Measurements from ENCODE around the gene PROZ. TPM values are rescaled to one million over a fixed set of nuclear protein-coding genes. Genes with fewer than 3 reads are reported as not detected.

PROZ gene
- total RNA-seq, 1 experiment from 2014 or later, result not detected

DNA sequence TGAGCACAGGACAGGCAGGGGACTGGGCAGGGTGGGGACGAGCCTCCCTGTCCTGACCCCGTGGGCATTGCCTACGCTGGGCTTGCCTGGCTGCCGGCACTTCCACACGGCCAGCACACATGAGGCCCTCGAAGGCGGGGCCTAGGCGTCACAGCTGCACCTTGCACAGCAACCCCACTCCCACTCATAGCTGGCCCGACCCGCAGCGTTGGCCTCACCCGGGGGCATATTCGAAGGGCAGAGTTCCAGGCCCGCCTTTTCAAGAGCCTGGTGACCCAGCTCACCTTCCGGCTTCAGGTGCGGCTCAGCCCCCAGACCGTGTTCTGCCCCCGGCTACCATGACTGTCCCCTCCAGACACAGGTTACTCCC is 16.9 kb upstream of the PROZ start:
- no peaks in the 10 kb centered on the region for H4K20me1 ChIP-seq (ENCODE audit: insufficient read depth)
- ATAC-seq (no peak), DNase-seq (ENCODE audit: low read depth, low spot score) (no peak)
- no peaks in the 10 kb centered on the region for H3K9me3 ChIP-seq (ENCODE audit: control insufficient read depth in 1 of 2, insufficient read depth in 1 of 2, low read depth in 1 of 2, low read length in 2 of 2)
- no peaks in the 10 kb centered on the region for H3K79me2 ChIP-seq (ENCODE audit: insufficient read depth, low read length)
- H3K27ac ChIP-seq (ENCODE audit: low read depth, low read length), result no peak overlapping the region
- H3K4me1 ChIP-seq (ENCODE audit: control insufficient read depth in 1 of 2, insufficient read depth in 2 of 2, low read length in 2 of 2), result no peaks in the 10 kb centered on the region
- H3K4me3 ChIP-seq (replicated peaks in 1 of 2; ENCODE audit: low read depth in 1 of 2, low read length in 2 of 2), result no peak overlapping the region
- intact Hi-C loops (cut with micrococcal nuclease), result no loop called here
- H2AFZ ChIP-seq (ENCODE audit: low read depth, low read length, poor library complexity, severe bottlenecking), result no peak overlapping the region
- no peak overlapping the region for H3K9ac ChIP-seq (ENCODE audit: low read length)
- TF ChIP-seq, protein P1, sequence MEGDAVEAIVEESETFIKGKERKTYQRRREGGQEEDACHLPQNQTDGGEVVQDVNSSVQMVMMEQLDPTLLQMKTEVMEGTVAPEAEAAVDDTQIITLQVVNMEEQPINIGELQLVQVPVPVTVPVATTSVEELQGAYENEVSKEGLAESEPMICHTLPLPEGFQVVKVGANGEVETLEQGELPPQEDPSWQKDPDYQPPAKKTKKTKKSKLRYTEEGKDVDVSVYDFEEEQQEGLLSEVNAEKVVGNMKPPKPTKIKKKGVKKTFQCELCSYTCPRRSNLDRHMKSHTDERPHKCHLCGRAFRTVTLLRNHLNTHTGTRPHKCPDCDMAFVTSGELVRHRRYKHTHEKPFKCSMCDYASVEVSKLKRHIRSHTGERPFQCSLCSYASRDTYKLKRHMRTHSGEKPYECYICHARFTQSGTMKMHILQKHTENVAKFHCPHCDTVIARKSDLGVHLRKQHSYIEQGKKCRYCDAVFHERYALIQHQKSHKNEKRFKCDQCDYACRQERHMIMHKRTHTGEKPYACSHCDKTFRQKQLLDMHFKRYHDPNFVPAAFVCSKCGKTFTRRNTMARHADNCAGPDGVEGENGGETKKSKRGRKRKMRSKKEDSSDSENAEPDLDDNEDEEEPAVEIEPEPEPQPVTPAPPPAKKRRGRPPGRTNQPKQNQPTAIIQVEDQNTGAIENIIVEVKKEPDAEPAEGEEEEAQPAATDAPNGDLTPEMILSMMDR (IDR thresholded peaks at IDR 0.05 in 2 of 3, conservative IDR thresholded peaks at IDR 0.05 in 1 of 3; ENCODE audit: borderline replicate concordance in 1 of 3, insufficient read depth in 1 of 3, low read depth in 2 of 3, low read length in 2 of 3), result no peak
- TF ChIP-seq, protein P2, sequence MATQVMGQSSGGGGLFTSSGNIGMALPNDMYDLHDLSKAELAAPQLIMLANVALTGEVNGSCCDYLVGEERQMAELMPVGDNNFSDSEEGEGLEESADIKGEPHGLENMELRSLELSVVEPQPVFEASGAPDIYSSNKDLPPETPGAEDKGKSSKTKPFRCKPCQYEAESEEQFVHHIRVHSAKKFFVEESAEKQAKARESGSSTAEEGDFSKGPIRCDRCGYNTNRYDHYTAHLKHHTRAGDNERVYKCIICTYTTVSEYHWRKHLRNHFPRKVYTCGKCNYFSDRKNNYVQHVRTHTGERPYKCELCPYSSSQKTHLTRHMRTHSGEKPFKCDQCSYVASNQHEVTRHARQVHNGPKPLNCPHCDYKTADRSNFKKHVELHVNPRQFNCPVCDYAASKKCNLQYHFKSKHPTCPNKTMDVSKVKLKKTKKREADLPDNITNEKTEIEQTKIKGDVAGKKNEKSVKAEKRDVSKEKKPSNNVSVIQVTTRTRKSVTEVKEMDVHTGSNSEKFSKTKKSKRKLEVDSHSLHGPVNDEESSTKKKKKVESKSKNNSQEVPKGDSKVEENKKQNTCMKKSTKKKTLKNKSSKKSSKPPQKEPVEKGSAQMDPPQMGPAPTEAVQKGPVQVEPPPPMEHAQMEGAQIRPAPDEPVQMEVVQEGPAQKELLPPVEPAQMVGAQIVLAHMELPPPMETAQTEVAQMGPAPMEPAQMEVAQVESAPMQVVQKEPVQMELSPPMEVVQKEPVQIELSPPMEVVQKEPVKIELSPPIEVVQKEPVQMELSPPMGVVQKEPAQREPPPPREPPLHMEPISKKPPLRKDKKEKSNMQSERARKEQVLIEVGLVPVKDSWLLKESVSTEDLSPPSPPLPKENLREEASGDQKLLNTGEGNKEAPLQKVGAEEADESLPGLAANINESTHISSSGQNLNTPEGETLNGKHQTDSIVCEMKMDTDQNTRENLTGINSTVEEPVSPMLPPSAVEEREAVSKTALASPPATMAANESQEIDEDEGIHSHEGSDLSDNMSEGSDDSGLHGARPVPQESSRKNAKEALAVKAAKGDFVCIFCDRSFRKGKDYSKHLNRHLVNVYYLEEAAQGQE (IDR thresholded peaks at IDR 0.05; ENCODE audit: low read depth), result no peak
- TF ChIP-seq CBX3 (IDR thresholded peaks at IDR 0.05; ENCODE audit: low read depth) (no peak), TCF7L2 (IDR thresholded peaks at IDR 0.05; ENCODE audit: borderline replicate concordance, extremely low read depth, insufficient read depth, insufficient read length) (no peak), JUND (IDR thresholded peaks at IDR 0.05) (no peak), YY1 (IDR thresholded peaks at IDR 0.05; ENCODE audit: extremely low read depth, insufficient replicate concordance, low read depth, low read length) (no peak), ZNF274 (IDR thresholded peaks at IDR 0.05; ENCODE audit: low read depth, low read length) (no peak), FOSL1 (IDR thresholded peaks at IDR 0.05; ENCODE audit: low read depth) (no peak), POLR2A (IDR thresholded peaks at IDR 0.05; ENCODE audit: borderline replicate concordance, extremely low read depth, insufficient read depth, insufficient read length) (no peak)
- H3K36me3 ChIP-seq (ENCODE audit: control insufficient read depth in 1 of 2, insufficient read depth in 2 of 2, low read length in 2 of 2), result no peaks in the 10 kb centered on the region
- POLR2A ChIA-PET, result no interaction called here
- no peaks in the 10 kb centered on the region for H3K9me2 ChIP-seq (ENCODE audit: insufficient read depth)
- CTCF ChIA-PET, result no interaction called here
- no peaks in the 10 kb centered on the region for H3K27me3 ChIP-seq (ENCODE audit: insufficient read depth, low read length)
- H3K4me2 ChIP-seq (ENCODE audit: low read length), result no peak overlapping the region
- no TSS peak for BruUV-seq (replicated peaks)
- RAD21 ChIA-PET (ENCODE audit: low non-redundant PET in 1 of 2, low total read pairs in 2 of 2, uncharacterized antibody in 2 of 2, unreplicated experiment in 2 of 2), result no interaction called here

Measured in HCT116 (cell line).